ENCODE data around the gene LRRC25.
A peak's percentile ranks its signal among the peaks of the same experiment; 100 is the strongest.

DNA sequence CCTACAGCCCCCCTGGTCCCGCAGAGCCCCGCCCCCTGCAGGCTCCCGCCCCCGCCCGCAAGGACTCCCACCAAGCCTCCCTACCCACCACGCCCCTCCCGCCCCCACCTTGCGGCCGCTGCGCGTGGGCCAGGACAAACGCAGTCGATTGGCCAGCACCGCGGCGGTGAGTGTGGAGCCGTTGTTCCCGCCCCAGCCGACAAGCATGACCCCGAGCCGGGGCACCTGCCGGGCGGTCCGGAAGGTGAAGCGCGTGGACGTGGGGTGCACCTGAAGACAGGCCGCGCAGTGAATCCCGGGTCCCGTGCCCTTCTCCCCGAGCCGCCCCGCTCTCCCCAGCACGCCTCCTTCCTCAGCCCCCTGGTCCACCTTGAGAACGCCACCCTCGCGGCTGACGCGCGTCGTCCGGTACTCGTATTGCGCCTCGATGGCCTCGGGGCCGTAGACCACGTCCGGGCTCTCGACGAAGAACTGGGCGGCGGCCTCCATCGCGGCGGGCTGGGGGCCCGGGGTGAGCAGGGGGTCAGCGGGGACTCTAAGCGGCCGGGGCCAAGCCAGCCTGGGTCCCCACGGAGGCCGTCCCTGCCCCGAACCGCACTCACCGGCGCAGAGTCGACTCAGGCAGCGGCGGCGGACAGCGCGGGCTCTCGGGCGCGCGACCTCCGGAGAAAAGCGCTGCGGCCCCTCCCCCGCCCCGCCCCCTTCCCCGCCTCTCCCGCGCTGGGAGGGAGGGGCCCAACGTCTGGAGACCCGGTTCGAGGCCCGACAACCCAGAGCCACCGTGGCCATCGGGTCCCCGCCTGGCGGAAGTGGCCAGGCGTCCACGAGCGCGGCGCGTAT lies 40.3 kb upstream of the LRRC25 start, which contains the start of gene ISYNA1:
- TF ChIP-seq EP300 (IDR thresholded peaks at IDR 0.05), result no peak
- TF ChIP-seq, protein P1, sequence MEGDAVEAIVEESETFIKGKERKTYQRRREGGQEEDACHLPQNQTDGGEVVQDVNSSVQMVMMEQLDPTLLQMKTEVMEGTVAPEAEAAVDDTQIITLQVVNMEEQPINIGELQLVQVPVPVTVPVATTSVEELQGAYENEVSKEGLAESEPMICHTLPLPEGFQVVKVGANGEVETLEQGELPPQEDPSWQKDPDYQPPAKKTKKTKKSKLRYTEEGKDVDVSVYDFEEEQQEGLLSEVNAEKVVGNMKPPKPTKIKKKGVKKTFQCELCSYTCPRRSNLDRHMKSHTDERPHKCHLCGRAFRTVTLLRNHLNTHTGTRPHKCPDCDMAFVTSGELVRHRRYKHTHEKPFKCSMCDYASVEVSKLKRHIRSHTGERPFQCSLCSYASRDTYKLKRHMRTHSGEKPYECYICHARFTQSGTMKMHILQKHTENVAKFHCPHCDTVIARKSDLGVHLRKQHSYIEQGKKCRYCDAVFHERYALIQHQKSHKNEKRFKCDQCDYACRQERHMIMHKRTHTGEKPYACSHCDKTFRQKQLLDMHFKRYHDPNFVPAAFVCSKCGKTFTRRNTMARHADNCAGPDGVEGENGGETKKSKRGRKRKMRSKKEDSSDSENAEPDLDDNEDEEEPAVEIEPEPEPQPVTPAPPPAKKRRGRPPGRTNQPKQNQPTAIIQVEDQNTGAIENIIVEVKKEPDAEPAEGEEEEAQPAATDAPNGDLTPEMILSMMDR (IDR thresholded peaks at IDR 0.05), result peak in 1 of 3 donors; percentile 20
- TF ChIP-seq POLR2A (IDR thresholded peaks at IDR 0.05), result no peak
